K562 (cell line): ENCODE results near the gene EIF2S3. TPM values are rescaled to one million over a fixed set of nuclear protein-coding genes. Genes with fewer than 3 reads are reported as not detected.

ENCODE experiments used
- ATAC-seq: fragments of 200-7000 bp; cut with Tn5 transposase; 3 replicates; pipeline ENCODE4 v1.9.1; 2020; ENCODE audit warnings: moderate library complexity
- BruUV-seq: library from RNA; stranded (reverse); fragments of 400-500 nt; replicated peaks from 2 replicates; lab custom pipeline; 2021; lab: Mats Ljungman, UMichigan
- CTCF ChIA-PET: fragments of 300-600 bp; formaldehyde crosslinking; extraction: SDS; loops from one replicate; lab custom pipeline; 2021; ENCODE audit warnings: low intra/inter-chr PET ratio; lab: Yijun Ruan, JAX
- POLR2A ChIA-PET: fragments of 300-600, 350-650 bp; sonication (Branson Sonifier 250); formaldehyde crosslinking; extraction: SDS; loops from one replicate; lab custom pipeline; 2021; ENCODE audit warnings: antibody characterized with exemption, inconsistent platforms; lab: Yijun Ruan, JAX
- DNase-seq, 4 experiments: peaks; one replicate each; pipeline versions ENCODE4 v3.0.0 to v3.0.0-alpha.2; 2011 to 2018; ENCODE audit warnings: low spot score in 3 of 4, mixed read lengths in 3 of 4; ENCODE audit errors: extremely low read depth in 1 of 4
- FAIRE-seq: peaks from 2 replicates; lab custom pipeline; 2011; peaks lifted over from hg19 to GRCh38; lab: Jason Lieb, UNC
- H2AFZ ChIP-seq: 2 replicates; pipeline ENCODE4 v1.6.0; 2011; ENCODE audit warnings: low read depth, low read length, control low read depth, inconsistent platforms
- H3K27ac ChIP-seq: fragments of 200-600 bp; 3 replicates; pipeline ENCODE4 v1.8.0; 2011; ENCODE audit warnings: low read depth, mild to moderate bottlenecking, control low read depth, inconsistent platforms, low read length, moderate library complexity, mixed read lengths; ENCODE audit errors: extremely low read depth
- H3K27me3 ChIP-seq, 2 experiments: fragments of 300-600 bp in 1 of 2; 2 replicates in 1 of 2; 3 replicates in 1 of 2; pipeline versions ENCODE4 v1.6.0 to v1.8.0; 2011; ENCODE audit warnings: inconsistent platforms in 2 of 2, low read length in 2 of 2, mild to moderate bottlenecking in 1 of 2, mixed read lengths in 1 of 2, moderate library complexity in 1 of 2; ENCODE audit not compliant: control insufficient read depth in 2 of 2, insufficient read depth in 2 of 2
- H3K36me3 ChIP-seq: fragments of 300-600 bp; 3 replicates; pipeline ENCODE4 v1.8.0; 2011; ENCODE audit warnings: mild to moderate bottlenecking, low read length, inconsistent platforms; ENCODE audit not compliant: control insufficient read depth, insufficient read depth
- H3K4me1 ChIP-seq, 2 experiments: fragments of 200-600 bp in 1 of 2; replicated peaks in 1 of 2; 2 replicates in 1 of 2; 3 replicates in 1 of 2; pipeline versions ENCODE4 v1.5.1 to v1.8.0; 2011; ENCODE audit warnings: inconsistent platforms in 2 of 2, low read length in 2 of 2, mild to moderate bottlenecking in 1 of 2, mixed read lengths in 1 of 2, moderate library complexity in 1 of 2; ENCODE audit not compliant: control insufficient read depth in 2 of 2, insufficient read depth in 2 of 2
- H3K4me2 ChIP-seq: 2 replicates; pipeline ENCODE4 v1.6.1; 2011; ENCODE audit warnings: low read length, control low read depth, inconsistent platforms, mixed read lengths; ENCODE audit not compliant: insufficient read depth
- H3K4me3 ChIP-seq: fragments of 200-600 bp; sonication (generic), shearing (Covaris generic); 2 replicates; pipeline ENCODE4 v1.5.1; 2016; ENCODE audit warnings: control low read depth, inconsistent platforms
- H3K79me2 ChIP-seq: fragments of 200-600 bp; 3 replicates; pipeline ENCODE4 v1.8.0; 2011; ENCODE audit warnings: low read length, inconsistent platforms; ENCODE audit not compliant: control insufficient read depth, insufficient read depth
- H3K9ac ChIP-seq, 2 experiments: 2 replicates each; pipeline versions ENCODE4 v1.6.0 to v1.6.1; 2011; ENCODE audit warnings: low read depth in 2 of 2, low read length in 2 of 2, control low read depth in 1 of 2, inconsistent platforms in 1 of 2, mild to moderate bottlenecking in 1 of 2, mixed read lengths in 1 of 2; ENCODE audit not compliant: insufficient read depth in 1 of 2
- H3K9me1 ChIP-seq: one replicate; pipeline ENCODE4 v1.6.0; 2011; ENCODE audit warnings: inconsistent platforms, mild to moderate bottlenecking, low read length, moderate library complexity; ENCODE audit not compliant: control insufficient read depth, insufficient read depth
- H3K9me3 ChIP-seq: replicated peaks from 2 replicates; pipeline ENCODE4 v1.5.1; 2011; ENCODE audit warnings: low read depth, low read length, inconsistent platforms; ENCODE audit not compliant: control insufficient read depth, insufficient read depth
- H4K20me1 ChIP-seq: replicated peaks from 2 replicates; pipeline ENCODE4 v1.6.1; 2011; ENCODE audit warnings: low read length, inconsistent platforms, mixed read lengths; ENCODE audit not compliant: control insufficient read depth, insufficient read depth
- BACH1 ChIP-seq: fragments of 200-800 bp; sonication (Bioruptor generic); IDR thresholded peaks from 2 replicates; pipeline ENCODE4 v1.6.1; 2016; ENCODE audit warnings: missing genetic modification characterization, missing compliant biosample characterization
- FOXJ2 ChIP-seq: fragments of 200-800 bp; sonication (Bioruptor generic); IDR thresholded peaks from 2 replicates; pipeline ENCODE4 v1.6.1; 2016; ENCODE audit warnings: missing genetic modification characterization, missing compliant biosample characterization
- GTF2E2 ChIP-seq: fragments of 200-800 bp; sonication (Bioruptor generic); IDR thresholded peaks from 2 replicates; pipeline ENCODE4 v1.6.1; 2016; ENCODE audit warnings: missing genetic modification characterization, missing compliant biosample characterization
- MEF2A ChIP-seq: IDR thresholded peaks from 2 replicates; pipeline ENCODE4 v1.6.1; 2011; ENCODE audit warnings: low read depth, mild to moderate bottlenecking, low read length, moderate library complexity; ENCODE audit not compliant: control insufficient read depth
- MEF2D ChIP-seq: conservative IDR thresholded peaks from 2 replicates; pipeline ENCODE4 v1.6.1; 2016; ENCODE audit warnings: low read depth, missing genetic modification characterization, missing compliant biosample characterization
- MYC ChIP-seq, 2 experiments: fragments of 250-450 bp in 1 of 2; sonication (Bioruptor Pico) in 1 of 2; IDR thresholded peaks; 2 replicates each; pipeline versions ENCODE4 v1.5.1 to v1.6.1; 2012 to 2021; ENCODE audit warnings: low read depth in 2 of 2, borderline replicate concordance in 1 of 2, improper control_type of control experiment in 1 of 2, low read length in 1 of 2, mild to moderate bottlenecking in 1 of 2, moderate library complexity in 1 of 2
- NFRKB ChIP-seq: fragments of 450-650 bp; IDR thresholded peaks from 2 replicates; pipeline ENCODE4 v1.6.1; 2016; ENCODE audit warnings: low read depth
- YY1 ChIP-seq, 3 experiments: IDR thresholded peaks; 2 replicates each; pipeline ENCODE4 v1.6.1; 2011; ENCODE audit warnings: low read length in 2 of 3, mild to moderate bottlenecking in 2 of 3, moderate library complexity in 2 of 3, borderline replicate concordance in 1 of 3, control low read depth in 1 of 3, low read depth in 1 of 3; ENCODE audit not compliant: insufficient read depth in 3 of 3, insufficient replicate concordance in 2 of 3, control insufficient read depth in 1 of 3, insufficient read length in 1 of 3; ENCODE audit errors: extremely low read depth in 1 of 3
- ZNF584 ChIP-seq: fragments of 200-800 bp; sonication (Bioruptor generic); IDR thresholded peaks from 2 replicates; pipeline ENCODE4 v1.6.1; 2016; ENCODE audit warnings: low read depth, mild to moderate bottlenecking, missing genetic modification characterization, missing compliant biosample characterization
- ZNF589 ChIP-seq: fragments of 200-800 bp; sonication (Bioruptor generic); IDR thresholded peaks from 2 replicates; pipeline ENCODE4 v1.6.1; 2016; ENCODE audit warnings: low read depth, missing genetic modification characterization, missing compliant biosample characterization
- ZNF778 ChIP-seq: fragments of 450-650 bp; formaldehyde crosslinking; IDR thresholded peaks from 2 replicates; pipeline ENCODE4 v1.4.0; 2020; ENCODE audit warnings: mild to moderate bottlenecking, moderate library complexity
- WGBS: fragments of 100-300 bp; shearing (Covaris generic); methylation state at CpG from one replicate; pipeline ENCODE4 v1.1.6; 2016; ENCODE audit warnings: low coverage, mixed read lengths; ENCODE audit not compliant: insufficient coverage; ENCODE audit errors: missing lambda C conversion rate; 5-methylcytosine and 5-hydroxymethylcytosine counted together
- in situ Hi-C: fragments of 300-500 bp; cut with MboI; formaldehyde crosslinking; loops from 4 replicates; pipeline ENCODE4 v1.15.0; 2018; ENCODE audit warnings: inconsistent platforms, mixed read lengths
- intact Hi-C: fragments of 100-400 bp; cut with micrococcal nuclease; formaldehyde crosslinking; loops from 2 replicates; pipeline ENCODE4 v1.14.2; 2022
- polyA plus RNA-seq, 8 experiments: library from polyadenylated mRNA; depleted of rRNA in 4 of 8; stranded (reverse) in 5 of 8; unstranded in 3 of 8; fragments of >200 nt; fragmentation: Nextera tagmentation in 2 of 8; fragmentation: Illumina TruSeq in 1 of 8; extraction: Ambion mirVana in 2 of 8; extraction: Trizol in 1 of 8; gene quantifications; 2 replicates each; pipeline versions ENCODE4 v1.2.1 to v1.2.3, GENCODE V29; 2011 to 2014; ENCODE audit warnings: inconsistent platforms in 1 of 8, missing spikeins in 1 of 8
- total RNA-seq, 7 experiments: library from RNA; depleted of rRNA in 6 of 7; stranded (reverse); fragments of >200 nt in 6 of 7; fragmentation: Illumina TruSeq in 2 of 7; extraction: Trizol in 2 of 7; gene quantifications; 2 replicates each; pipeline versions ENCODE4 v1.2.1 to v1.2.3, GENCODE V29; 2011 to 2021; ENCODE audit warnings: low replicate concordance in 1 of 7
- TF ChIP-seq, protein P1 (sequence below): fragments of 250-450 bp; sonication (Bioruptor Pico); IDR thresholded peaks from 2 replicates; pipeline ENCODE4 v1.5.1; 2021; ENCODE audit warnings: mild to moderate bottlenecking

The EIF2S3 gene
- total and polyA plus RNA-seq, 9 of the 15 experiments (the other 6 are each of a cell fraction or from before 2014, with no cell fraction given), result 148 to 439 (median 275) TPM

DNA sequence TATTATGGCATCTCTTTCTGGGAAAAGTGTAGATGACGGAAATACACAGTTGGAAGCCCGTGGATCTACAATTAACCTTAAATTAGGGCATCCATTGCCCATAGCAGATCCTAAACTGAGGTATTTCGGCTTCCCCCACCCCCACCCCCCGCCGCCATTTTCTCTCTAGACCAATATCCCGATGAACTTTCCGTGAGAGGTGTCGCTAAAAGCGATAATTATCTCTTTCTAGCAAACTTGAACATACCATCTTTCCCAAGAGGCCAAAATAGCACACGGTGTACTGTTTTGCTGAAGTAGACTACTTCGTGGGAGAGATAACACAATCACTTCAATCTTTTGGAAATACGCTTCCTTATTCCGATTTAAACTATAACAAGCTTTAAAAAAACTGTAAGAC, 28.3 kb upstream of the EIF2S3 start:
- DNase-seq (peak in 2 of 4 experiments; percentile 49 to 52), FAIRE-seq (peak; percentile 58), ATAC-seq (no peak)
- H3K79me2 ChIP-seq, result peaks cover 42% of the 10 kb centered on the region
- in situ Hi-C loops, result no loop called here
- WGBS, result under 1% methylated on average over 12 of the region's 13 CpGs
- peaks cover 12 to 15% of the 10 kb centered on the region in 2 experiments for H3K4me1 ChIP-seq
- H3K4me3 ChIP-seq, result peak overlapping the region; percentile 99
- H3K27me3 ChIP-seq, result no peaks in the 10 kb centered on the region
- BruUV-seq, result no TSS peak
- H4K20me1 ChIP-seq, result 0 out of 2 replicates have a peak, but pooled peaks cover 3% of the 10 kb centered on the region
- H2AFZ ChIP-seq, result peak overlapping the region; percentile 87
- no peaks in the 10 kb centered on the region for H3K9me1 ChIP-seq
- POLR2A ChIA-PET, result interaction anchor here (1.0 to 3.2 kb wide), 6 partner anchors 12 to 119 kb away, joined by 3 to 17 read pairs (median 3); partner anchors contain the start of genes APOO, CXorf58 and EIF2S3
- no peaks in the 10 kb centered on the region for H3K9me3 ChIP-seq
- peak overlapping the region; percentile 100 for H3K27ac ChIP-seq
- peak overlapping the region in 1 of 2 experiments; percentile 99; a peak in 2 of 4 replicates for H3K9ac ChIP-seq
- peaks cover 12% of the 10 kb centered on the region; the same call in 1 of the 3 replicates for H3K36me3 ChIP-seq
- peak overlapping the region; percentile 99 for H3K4me2 ChIP-seq
- TF ChIP-seq FOXJ2 (tag) (peak; percentile 39), BACH1 (tag) (0 out of 2 replicates have a peak, but pooled peaks have one; percentile 16), ZNF778 (no peak), MEF2A (0 out of 2 replicates have a peak, but pooled peaks have one; percentile 14), NFRKB (peak; percentile 68), MYC (IDR thresholded peaks at IDR 0.05; ENCODE audit: low read depth, low read length) (0 out of 2 replicates have a peak, but pooled peaks have one; percentile 3), MYC (CRISPR knock-in tag; IDR thresholded peaks at IDR 0.05; ENCODE audit: borderline replicate concordance, low read depth) (no peak), YY1 (IDR thresholded peaks at IDR 0.05; ENCODE audit: borderline replicate concordance in 1 of 3, control insufficient read depth in 1 of 3, extremely low read depth in 1 of 3, insufficient read depth in 3 of 3, insufficient read length in 1 of 3, insufficient replicate concordance in 2 of 3, low read depth in 1 of 3, low read length in 2 of 3) (peak in 2 of 3 experiments; percentile 55 to 90), GTF2E2 (tag) (no peak), ZNF584 (CRISPR knock-in tag) (peak; percentile 90), ZNF589 (CRISPR knock-in tag) (peak; percentile 21; the same call in 1 of the 2 replicates), MEF2D (tag) (0 out of 2 replicates have a peak, but pooled peaks have one; percentile 16)
- TF ChIP-seq, protein P1, sequence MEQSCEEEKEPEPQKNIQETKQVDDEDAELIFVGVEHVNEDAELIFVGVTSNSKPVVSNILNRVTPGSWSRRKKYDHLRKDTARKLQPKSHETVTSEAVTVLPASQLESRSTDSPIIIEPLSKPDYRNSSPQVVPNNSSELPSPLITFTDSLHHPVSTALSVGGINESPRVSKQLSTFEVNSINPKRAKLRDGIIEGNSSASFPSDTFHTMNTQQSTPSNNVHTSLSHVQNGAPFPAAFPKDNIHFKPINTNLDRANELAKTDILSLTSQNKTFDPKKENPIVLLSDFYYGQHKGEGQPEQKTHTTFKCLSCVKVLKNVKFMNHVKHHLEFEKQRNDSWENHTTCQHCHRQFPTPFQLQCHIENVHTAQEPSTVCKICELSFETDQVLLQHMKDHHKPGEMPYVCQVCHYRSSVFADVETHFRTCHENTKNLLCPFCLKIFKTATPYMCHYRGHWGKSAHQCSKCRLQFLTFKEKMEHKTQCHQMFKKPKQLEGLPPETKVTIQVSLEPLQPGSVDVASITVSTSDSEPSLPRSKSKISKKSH (CRISPR knock-in tag), result no peak
- TF ChIP-seq, all 486 proteins: peak for 9
- CTCF ChIA-PET, result no interaction called here
- intact Hi-C loops, result no loop called here
